H4 (cell line): ENCODE measurements around the gene ARHGAP6. TPM values are rescaled to one million over a fixed set of nuclear protein-coding genes. Genes with fewer than 3 reads are reported as not detected.
A peak's percentile ranks its signal among the peaks of the same experiment; 100 is the strongest.
"Not testable (repeated sequence)": the region's sequence is repeated elsewhere in the genome, so short reads cannot be mapped to it uniquely, and the experiment has no call there.

Experiments used
- DNase-seq: peaks from one replicate; pipeline ENCODE4 v3.0.0-alpha.2; 2015; ENCODE audit warnings: low spot score
- total RNA-seq: library from RNA; depleted of rRNA; stranded (reverse); fragments of >200 nt; shearing (Covaris generic); gene quantifications from 2 replicates; pipeline ENCODE4 v1.2.3, GENCODE V29; 2014

ARHGAP6 gene
- total RNA-seq, 1 experiment from 2014 or later: 0.14 TPM

DNA sequence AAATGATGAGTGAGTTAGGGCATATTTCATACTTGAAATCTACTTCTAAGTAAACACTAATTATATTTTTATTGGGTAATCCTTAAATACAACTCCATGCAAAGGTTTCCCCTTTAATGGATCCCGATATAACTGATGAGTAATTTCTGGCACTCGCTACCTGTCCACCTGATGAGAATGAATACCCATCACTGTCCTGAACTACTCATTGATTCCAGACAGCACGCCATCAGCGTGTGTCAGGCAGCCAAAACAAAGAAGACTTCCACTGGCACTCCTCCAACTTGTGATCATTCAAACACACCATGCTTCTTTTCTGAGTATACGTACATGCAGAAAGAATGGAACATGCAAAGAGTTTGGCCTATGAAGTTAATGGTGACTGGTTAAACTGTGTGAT lies 485.1 kb downstream of the ARHGAP6 start:
- DNase-seq: no peak

DNA sequence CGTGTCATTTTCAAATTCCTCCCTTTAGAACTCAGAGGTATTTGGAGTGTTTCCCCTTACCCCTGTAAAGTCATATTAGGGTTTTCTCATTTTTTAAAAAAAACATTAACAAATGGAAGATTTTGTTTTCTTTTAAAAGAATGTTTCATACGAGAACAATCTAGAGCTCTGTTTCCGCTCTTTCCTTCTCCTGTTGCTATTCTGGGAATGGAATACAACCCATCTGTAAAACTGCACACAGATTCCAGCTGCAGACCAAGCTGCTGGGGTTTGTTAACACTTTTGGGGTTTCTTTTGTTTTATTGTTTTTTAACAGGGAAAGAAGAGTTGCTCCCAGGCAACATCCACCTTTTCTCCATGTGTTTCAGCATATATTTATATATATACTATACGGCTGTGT lies 493.3 kb downstream of the ARHGAP6 start:
- no peak for DNase-seq

DNA sequence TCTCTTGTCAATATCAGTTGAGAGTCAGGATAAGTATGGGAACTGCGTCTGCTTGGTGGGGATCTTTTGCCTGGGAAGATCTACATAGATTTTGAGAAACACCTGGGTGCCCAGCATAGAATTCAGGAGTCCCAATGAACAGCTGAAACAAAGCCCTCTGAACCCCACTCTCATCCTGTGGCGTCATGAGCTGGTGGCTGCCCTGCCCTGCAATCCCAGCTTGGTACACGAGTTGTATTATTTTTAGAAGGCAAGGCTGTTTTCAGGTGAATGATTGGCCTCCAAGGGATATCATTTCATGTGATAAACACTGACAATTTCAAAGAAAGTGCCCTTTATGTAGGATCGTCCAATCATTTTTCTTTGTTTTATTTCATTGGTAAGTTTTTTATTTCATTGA lies 493.8 kb downstream of the ARHGAP6 start:
- no peak for DNase-seq

- DNase-seq: no peak
These were observed 501.3 kb downstream of the ARHGAP6 start for GRCh38 chrX:11164433-11164832.

- no peak for DNase-seq
These were observed 506.6 kb downstream of the ARHGAP6 start for GRCh38 chrX:11159149-11159548.

GRCh38 chrX:11151799-11152559 lies 513.7 kb downstream of the ARHGAP6 start:
- DNase-seq: no peak

GRCh38 chrX:11148401-11148800 lies 517.3 kb downstream of the ARHGAP6 start:
- DNase-seq: no peak

DNA sequence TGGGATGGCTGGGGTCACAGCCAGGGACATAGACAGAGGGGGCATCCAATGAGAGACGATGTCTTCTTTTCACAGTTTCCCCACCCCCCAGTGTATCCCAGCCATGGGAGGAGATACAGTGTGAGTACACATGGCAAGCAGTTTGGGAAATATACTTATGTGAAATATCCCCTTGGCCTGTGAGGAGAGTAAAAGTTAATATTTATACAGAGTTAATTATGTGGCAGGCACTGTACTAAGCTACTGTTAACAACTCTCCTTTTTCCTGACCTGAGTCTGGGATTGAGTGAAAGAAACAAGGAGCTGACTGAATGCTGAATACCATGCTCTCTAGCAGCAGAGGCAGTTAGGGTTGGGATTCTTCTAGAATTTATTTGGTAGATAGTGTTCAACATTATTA lies 519.3 kb downstream of the ARHGAP6 start:
- no peak for DNase-seq

DNA sequence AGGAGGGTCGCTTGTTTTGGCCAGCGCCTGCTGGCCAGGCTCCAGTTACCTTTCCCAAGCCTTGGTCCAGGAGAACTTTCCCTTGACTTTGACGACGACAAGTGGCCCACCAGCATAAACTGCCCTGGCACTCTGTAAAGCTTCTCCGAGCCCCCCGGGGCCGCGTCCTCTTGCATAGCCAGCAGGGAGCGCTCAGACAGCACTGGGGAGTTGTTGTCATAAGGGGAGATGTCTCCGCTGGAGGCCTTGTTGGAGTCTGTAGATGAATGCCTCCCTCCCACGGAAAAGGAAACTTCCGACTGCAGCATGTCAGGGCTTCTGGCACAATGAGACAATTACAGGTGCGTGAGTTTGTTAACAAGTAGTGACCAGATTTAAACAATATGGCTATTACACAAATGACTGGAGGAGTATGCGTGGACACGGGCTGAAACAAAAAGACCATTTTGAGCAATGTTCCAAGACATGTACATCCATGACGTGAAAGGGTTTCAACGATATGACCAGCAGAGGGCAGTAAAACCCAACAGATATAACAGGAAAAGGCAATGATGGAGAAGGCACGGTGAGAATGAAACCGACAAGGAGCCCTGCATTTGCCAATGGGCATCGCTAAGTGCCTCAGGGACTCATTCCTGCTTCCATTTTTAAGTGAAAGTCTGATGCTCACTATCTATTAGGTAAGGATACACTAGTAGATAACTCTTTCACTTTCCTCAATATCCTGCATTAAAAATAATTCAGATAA lies 521.6 kb downstream of the ARHGAP6 start:
- DNase-seq: peak; percentile 73

DNA sequence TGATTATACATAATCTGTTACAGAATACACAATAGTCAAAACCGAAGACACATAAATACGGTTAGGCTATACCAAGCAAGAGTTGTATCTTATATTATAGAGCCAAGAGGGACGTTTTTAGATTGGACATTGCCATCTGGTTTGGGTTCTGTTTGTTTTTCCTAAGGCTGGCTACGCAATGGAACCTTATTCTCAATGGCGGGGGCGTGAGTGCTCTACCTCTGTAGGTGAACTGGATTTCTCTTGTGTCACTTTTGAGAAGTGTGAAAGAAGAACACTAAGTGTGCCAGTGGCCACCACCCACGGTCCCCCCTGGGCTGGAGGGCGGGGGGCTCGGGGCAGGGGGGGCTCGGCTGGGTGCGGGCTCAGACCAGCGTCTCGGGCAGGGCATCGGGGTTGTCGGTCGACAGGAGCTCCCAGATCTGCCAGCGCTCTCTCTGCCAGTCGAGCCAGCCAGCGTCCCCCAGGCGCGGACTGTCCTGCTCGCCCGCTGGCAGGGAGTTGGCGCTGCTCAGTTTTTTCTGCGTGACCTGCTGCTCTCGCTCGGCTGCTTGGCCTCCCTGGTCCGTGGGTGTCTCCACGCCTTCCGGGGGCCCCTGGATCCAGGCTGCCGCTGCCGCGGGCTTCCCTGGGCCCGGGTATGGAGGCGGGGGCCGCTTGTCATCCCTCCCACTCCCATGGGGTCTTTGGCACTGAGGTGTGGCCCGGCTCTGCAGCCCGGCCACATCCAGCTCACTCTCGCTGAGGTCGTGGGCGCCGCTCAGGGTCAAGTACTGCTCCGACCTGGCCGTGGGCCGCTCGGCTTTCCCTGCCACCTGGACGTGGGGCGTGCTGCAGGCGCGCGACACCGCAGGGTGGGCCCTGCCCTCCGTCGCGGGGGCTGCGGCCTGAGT lies 527.0 kb downstream of the ARHGAP6 start:
- no peak for DNase-seq

GRCh38 chrX:11137543-11138139 lies 528.1 kb downstream of the ARHGAP6 start:
- no peak for DNase-seq

GRCh38 chrX:11135564-11136185 lies 530.0 kb downstream of the ARHGAP6 start:
- DNase-seq: no peak

DNA sequence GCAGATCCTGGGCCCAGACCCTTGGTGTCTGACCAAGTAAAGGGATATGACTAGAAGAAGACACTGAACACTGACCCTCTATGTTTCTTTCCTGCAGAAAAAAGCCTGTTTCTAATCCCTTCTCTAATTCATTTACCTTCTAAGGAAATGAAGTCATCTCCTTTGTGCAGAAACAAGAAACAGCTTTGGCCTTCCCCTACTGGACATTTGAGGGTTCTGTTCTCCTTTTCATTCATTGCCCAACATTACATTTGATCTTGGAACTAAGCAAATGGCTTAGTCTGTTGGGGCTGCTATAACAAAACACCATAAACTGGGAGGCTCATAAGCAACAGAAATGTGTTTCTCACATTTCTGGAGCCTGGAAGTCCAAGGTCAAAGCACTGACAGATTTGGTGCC lies 534.6 kb downstream of the ARHGAP6 start:
- no peak for DNase-seq

GRCh38 chrX:11130136-11130535 lies 535.6 kb downstream of the ARHGAP6 start:
- DNase-seq: no peak

DNA sequence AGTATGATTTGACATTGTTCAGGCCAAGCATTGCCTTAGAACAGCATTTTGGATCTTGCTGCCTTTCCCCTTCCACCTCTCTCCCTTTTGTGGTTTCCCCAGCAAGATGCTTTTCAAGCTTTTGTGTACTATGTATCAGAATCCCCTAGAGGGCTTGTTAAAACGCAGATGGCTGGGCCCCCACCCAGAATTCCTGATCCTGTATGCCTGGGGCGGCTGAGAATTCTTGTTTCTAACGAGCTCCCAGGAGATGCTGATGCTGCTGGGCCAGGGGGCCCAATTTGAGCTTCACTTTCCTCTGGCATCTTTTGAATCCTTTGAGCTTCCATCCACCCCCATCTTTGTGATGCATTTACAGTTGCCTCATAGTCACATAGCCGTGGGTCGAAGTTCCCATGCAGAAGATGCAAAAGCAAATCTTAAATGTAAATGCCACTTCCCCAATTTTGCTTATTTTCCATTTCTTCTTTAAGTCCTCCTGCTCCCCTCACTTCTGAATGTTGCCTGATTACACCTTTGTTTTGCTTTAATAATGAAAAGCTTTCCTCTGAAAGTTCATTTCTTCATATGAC lies 536.1 kb downstream of the ARHGAP6 start:
- DNase-seq: no peak

- no peak for DNase-seq
These were observed 540.7 kb downstream of the ARHGAP6 start for GRCh38 chrX:11125060-11125459.

DNA sequence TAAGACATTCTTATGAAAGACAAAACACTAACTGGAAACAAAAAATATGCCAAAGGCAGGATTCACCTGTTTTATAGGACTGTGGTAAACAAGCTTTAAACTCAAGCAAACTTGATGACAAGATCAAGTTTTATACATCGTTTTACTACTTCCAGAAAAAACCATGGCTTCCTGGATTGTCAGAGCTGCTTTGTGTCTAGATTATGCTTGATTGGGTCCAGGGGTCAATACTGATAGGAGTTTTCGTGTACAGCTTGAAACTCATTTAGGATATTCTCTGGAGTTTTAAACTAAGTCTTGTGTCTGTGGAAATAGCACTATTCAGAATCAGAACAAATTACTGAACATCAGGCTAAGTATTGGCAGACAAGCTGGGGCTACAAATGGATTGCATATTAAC lies 541.6 kb downstream of the ARHGAP6 start:
- no peak for DNase-seq

- DNase-seq: not testable (repeated sequence)
These were observed 542.6 kb downstream of the ARHGAP6 start for GRCh38 chrX:11123087-11123486.

GRCh38 chrX:11119313-11119943 lies 546.3 kb downstream of the ARHGAP6 start:
- DNase-seq: no peak

- DNase-seq: no peak
These were observed 548.0 kb downstream of the ARHGAP6 start for GRCh38 chrX:11117745-11118144.

GRCh38 chrX:11113731-11114130 lies 552.0 kb downstream of the ARHGAP6 start:
- DNase-seq: no peak
